Chondrocyte (in vitro differentiated cells): Measurements from ENCODE around the gene DOK7. TPM values are rescaled to one million over a fixed set of nuclear protein-coding genes. Genes with fewer than 3 reads are reported as not detected.

ENCODE experiments used
- DNase-seq: peaks from one replicate; pipeline ENCODE4 v3.0.0; 2021; ENCODE audit warnings: mixed read lengths, low spot score
- H3K27ac Mint-ChIP-seq: one replicate; pipeline ENCODE4 v1.8.0; 2021; ENCODE audit warnings: mild to moderate bottlenecking, moderate library complexity, mixed read lengths; ENCODE audit not compliant: unreplicated experiment
- H3K27me3 Mint-ChIP-seq: 2 replicates; pipeline ENCODE4 v1.8.0; 2021; ENCODE audit warnings: low read depth, mixed read lengths
- H3K36me3 Mint-ChIP-seq: 2 replicates; pipeline ENCODE4 v1.8.0; 2021; ENCODE audit warnings: low read depth, mixed read lengths
- H3K4me1 Mint-ChIP-seq: 2 replicates; pipeline ENCODE4 v1.8.0; 2021; ENCODE audit warnings: low read depth, mild to moderate bottlenecking, mixed read lengths
- H3K4me3 Mint-ChIP-seq: one replicate; pipeline ENCODE4 v1.8.0; 2021; ENCODE audit warnings: mild to moderate bottlenecking, moderate library complexity, mixed read lengths; ENCODE audit not compliant: unreplicated experiment
- H3K9me3 Mint-ChIP-seq: 2 replicates; pipeline ENCODE4 v1.8.0; 2021; ENCODE audit warnings: low read depth, mixed read lengths
- CTCF ChIP-seq: fragments of 200-600 bp; sonication (generic); IDR thresholded peaks from 2 replicates; pipeline ENCODE4 v1.5.0; 2021; ENCODE audit warnings: antibody characterized with exemption, mild to moderate bottlenecking, moderate library complexity
- total RNA-seq: library from RNA; stranded (reverse); gene quantifications from 3 replicates; pipeline ENCODE4 v1.2.1, GENCODE V29; 2021

The DOK7 gene
- total RNA-seq, 1 donor from 2014 or later: 0.37 TPM

DNA sequence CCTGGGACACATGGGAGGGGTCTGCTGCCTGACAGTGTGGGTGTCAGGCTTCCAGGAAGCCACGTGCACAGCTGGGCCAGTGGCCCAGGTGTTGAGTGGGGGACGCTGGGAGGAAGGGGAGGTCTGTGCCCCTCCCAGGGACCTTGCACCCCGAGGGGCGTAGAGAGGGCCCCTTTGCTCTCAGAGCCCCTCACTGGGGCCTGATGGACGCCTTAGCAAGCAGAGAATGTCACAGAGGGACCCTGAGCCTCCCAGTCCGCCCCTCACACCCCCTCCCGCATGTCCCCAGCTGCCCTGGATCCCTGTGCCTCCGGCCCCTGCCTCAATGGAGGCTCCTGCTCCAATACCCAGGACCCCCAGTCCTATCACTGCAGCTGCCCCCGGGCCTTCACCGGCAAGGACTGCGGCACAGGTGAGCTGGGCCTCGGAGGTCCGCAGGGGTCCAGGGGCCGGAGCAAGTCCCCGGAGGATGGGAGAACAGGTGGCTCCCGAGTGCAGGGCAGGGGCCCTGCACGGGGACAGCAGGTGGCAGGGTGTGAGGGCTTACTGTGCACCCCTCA is 19.3 kb upstream of the DOK7 start:
- no peaks in the 10 kb centered on the region for H3K36me3 Mint-ChIP-seq
- no peaks in the 10 kb centered on the region for H3K27me3 Mint-ChIP-seq
- no peak overlapping the region for H3K27ac Mint-ChIP-seq
- H3K4me1 Mint-ChIP-seq: no peaks in the 10 kb centered on the region
- no peaks in the 10 kb centered on the region for H3K9me3 Mint-ChIP-seq
- TF ChIP-seq CTCF: peak; percentile 37
- H3K4me3 Mint-ChIP-seq: no peak overlapping the region
- no peak for DNase-seq

GRCh38 chr4:3444351-3445110 is 18.6 kb upstream of the DOK7 start:
- TF ChIP-seq CTCF: no peak
- H3K4me1 Mint-ChIP-seq: no peaks in the 10 kb centered on the region

DNA sequence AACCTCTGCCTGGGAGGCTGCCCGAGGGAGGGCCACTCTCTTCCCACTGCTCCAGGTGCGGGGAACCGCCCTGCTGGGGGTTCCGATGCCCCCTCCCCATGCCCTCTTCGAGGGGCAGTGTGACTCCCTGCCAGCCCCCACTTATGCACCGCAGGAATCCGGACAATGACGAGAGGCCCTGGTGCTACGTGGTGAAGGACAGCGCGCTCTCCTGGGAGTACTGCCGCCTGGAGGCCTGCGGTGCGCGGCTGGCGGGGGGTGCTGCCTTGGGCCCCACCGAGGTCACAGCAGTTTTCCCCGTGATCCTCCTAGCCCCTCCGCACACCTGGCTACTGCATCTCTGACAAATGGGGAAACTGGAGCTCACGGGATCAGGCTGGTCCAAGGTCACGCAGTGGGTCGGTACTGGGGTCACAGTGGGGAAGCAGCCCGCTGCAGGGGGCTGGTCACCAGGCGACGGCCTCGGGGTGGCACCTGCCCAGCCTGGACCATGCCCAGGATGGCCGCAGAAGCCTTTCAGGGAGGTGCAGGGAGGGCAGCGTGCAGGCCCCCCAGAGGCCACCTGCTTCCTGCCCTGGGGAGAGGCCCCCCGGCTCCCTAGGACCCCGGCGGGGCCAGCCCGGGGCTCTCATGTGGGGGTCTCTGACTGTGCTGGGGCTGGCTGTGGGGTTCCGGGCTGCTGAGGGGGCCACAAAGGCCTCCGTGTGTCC is 17.8 kb upstream of the DOK7 start:
- no peak for TF ChIP-seq CTCF
- no peak for DNase-seq
- H3K9me3 Mint-ChIP-seq: no peaks in the 10 kb centered on the region
- H3K4me3 Mint-ChIP-seq: no peak overlapping the region
- H3K27ac Mint-ChIP-seq: no peak overlapping the region
- H3K4me1 Mint-ChIP-seq: no peaks in the 10 kb centered on the region
- H3K36me3 Mint-ChIP-seq: no peaks in the 10 kb centered on the region
- H3K27me3 Mint-ChIP-seq: no peaks in the 10 kb centered on the region

More at GRCh38 chr4:3444351-3445110, 18.6 kb upstream of the DOK7 start:
- Mint-ChIP-seq H3K4me3 (no peak overlapping the region), H3K27me3 (no peaks in the 10 kb centered on the region), H3K36me3 (no peaks in the 10 kb centered on the region), H3K9me3 (no peaks in the 10 kb centered on the region), H3K27ac (no peak overlapping the region)
- DNase-seq: no peak

- no peaks in the 10 kb centered on the region for H3K4me1 Mint-ChIP-seq
- no peaks in the 10 kb centered on the region for H3K36me3 Mint-ChIP-seq
- H3K27me3 Mint-ChIP-seq: no peaks in the 10 kb centered on the region
- no peaks in the 10 kb centered on the region for H3K9me3 Mint-ChIP-seq
- no peak overlapping the region for H3K4me3 Mint-ChIP-seq
- DNase-seq: no peak
- H3K27ac Mint-ChIP-seq: no peak overlapping the region
- TF ChIP-seq CTCF: no peak
Measured at GRCh38 chr4:3445829-3446545, 17.1 kb upstream of the DOK7 start.
